Brain microvascular endothelial cell (primary cell): Measurements from ENCODE around the gene DMAP1.

Experiments used
- DNase-seq: peaks from one replicate; pipeline ENCODE4 v3.0.0-alpha.2; 2020
- H3K27ac ChIP-seq: fragments of 250-450 bp; sonication (Bioruptor Pico); 2 replicates; pipeline ENCODE4 v1.5.1; 2020; ENCODE audit warnings: mild to moderate bottlenecking, moderate library complexity
- H3K27me3 ChIP-seq: fragments of 250-450 bp; sonication (Bioruptor Pico); replicated peaks from 2 replicates; pipeline ENCODE4 v1.5.1; 2020; ENCODE audit warnings: mild to moderate bottlenecking
- H3K36me3 ChIP-seq: fragments of 250-450 bp; sonication (Bioruptor Pico); replicated peaks from 2 replicates; pipeline ENCODE4 v1.5.1; 2020; ENCODE audit warnings: mild to moderate bottlenecking
- H3K4me3 ChIP-seq: 2 replicates; pipeline ENCODE4 v1.5.1; 2011; ENCODE audit warnings: low read depth, mild to moderate bottlenecking, control low read depth, low read length, moderate library complexity
- in situ Hi-C: cut with HindIII; loops from 2 replicates; pipeline ENCODE4 v1.10.0; 2017; ENCODE audit warnings: low sequenced_read_pairs, low pct_ligation_motif_present
- TF ChIP-seq, protein P1 (sequence below): IDR thresholded peaks from 2 replicates; pipeline ENCODE4 v1.5.1; 2011; ENCODE audit warnings: low read depth, mild to moderate bottlenecking, moderate library complexity, low read length, control low read depth, inconsistent platforms; ENCODE audit errors: missing control alignments

Gene DMAP1

GRCh38 chr1:44244986-44245385 lies 31.7 kb downstream of the DMAP1 start:
- no peak overlapping the region for H3K27ac ChIP-seq
- no peak for DNase-seq
- no peaks in the 10 kb centered on the region for H3K27me3 ChIP-seq
- no peaks in the 10 kb centered on the region for H3K36me3 ChIP-seq
- TF ChIP-seq, protein P1, sequence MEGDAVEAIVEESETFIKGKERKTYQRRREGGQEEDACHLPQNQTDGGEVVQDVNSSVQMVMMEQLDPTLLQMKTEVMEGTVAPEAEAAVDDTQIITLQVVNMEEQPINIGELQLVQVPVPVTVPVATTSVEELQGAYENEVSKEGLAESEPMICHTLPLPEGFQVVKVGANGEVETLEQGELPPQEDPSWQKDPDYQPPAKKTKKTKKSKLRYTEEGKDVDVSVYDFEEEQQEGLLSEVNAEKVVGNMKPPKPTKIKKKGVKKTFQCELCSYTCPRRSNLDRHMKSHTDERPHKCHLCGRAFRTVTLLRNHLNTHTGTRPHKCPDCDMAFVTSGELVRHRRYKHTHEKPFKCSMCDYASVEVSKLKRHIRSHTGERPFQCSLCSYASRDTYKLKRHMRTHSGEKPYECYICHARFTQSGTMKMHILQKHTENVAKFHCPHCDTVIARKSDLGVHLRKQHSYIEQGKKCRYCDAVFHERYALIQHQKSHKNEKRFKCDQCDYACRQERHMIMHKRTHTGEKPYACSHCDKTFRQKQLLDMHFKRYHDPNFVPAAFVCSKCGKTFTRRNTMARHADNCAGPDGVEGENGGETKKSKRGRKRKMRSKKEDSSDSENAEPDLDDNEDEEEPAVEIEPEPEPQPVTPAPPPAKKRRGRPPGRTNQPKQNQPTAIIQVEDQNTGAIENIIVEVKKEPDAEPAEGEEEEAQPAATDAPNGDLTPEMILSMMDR, result no peak
- in situ Hi-C loops, result no loop called here
- no peak overlapping the region for H3K4me3 ChIP-seq

GRCh38 chr1:44246806-44247205 lies 33.5 kb downstream of the DMAP1 start:
- no peaks in the 10 kb centered on the region for H3K36me3 ChIP-seq
- TF ChIP-seq, protein P1, result no peak
- DNase-seq, result no peak
- H3K27ac ChIP-seq, result no peak overlapping the region
- H3K4me3 ChIP-seq, result no peak overlapping the region
- no peaks in the 10 kb centered on the region for H3K27me3 ChIP-seq
- in situ Hi-C loops, result no loop called here

DNA sequence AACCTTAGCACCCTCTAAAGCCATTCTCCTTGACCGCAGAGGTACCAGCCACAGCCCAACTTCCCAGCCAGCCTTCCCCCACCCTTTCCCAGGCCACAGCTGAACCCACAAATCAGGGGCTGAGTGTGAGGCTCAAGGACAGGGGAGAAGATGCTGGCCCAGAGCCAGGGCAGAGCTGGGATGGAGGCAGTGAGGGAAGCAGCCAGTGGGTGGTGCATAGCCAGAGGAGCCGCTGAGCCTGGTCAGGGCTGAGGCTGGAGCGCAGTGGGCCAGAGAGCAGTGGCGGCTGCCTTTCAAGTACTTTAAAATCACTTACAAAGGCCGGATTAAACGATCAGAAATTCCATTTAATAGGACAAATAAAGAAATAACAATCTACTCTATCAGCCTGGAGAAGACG lies 36.3 kb downstream of the DMAP1 start:
- in situ Hi-C loops, result no loop called here
- Histone ChIP-seq H3K27ac (no peak overlapping the region), H3K4me3 (no peak overlapping the region), H3K27me3 (no peaks in the 10 kb centered on the region), H3K36me3 (no peaks in the 10 kb centered on the region)
- TF ChIP-seq, protein P1, result peak; percentile 40
- DNase-seq, result peak; percentile 8

- Histone ChIP-seq H3K4me3 (no peak overlapping the region), H3K36me3 (no peaks in the 10 kb centered on the region), H3K27me3 (no peaks in the 10 kb centered on the region), H3K27ac (no peak overlapping the region)
- in situ Hi-C loops, result no loop called here
- TF ChIP-seq, protein P1, result no peak
- no peak for DNase-seq
These were observed 37.0 kb downstream of the DMAP1 start for GRCh38 chr1:44250068-44250781.

- Histone ChIP-seq H3K27ac (no peak overlapping the region), H3K36me3 (no peaks in the 10 kb centered on the region), H3K27me3 (no peaks in the 10 kb centered on the region), H3K4me3 (no peak overlapping the region)
- no peak for DNase-seq
- TF ChIP-seq, protein P1, result no peak
- in situ Hi-C loops, result no loop called here
These were observed 38.2 kb downstream of the DMAP1 start for GRCh38 chr1:44251486-44251885.

GRCh38 chr1:44251989-44252671 lies 38.9 kb downstream of the DMAP1 start:
- H3K27ac ChIP-seq, result no peak overlapping the region
- no peaks in the 10 kb centered on the region for H3K27me3 ChIP-seq
- H3K36me3 ChIP-seq, result no peaks in the 10 kb centered on the region
- in situ Hi-C loops, result no loop called here
- DNase-seq, result no peak
- TF ChIP-seq, protein P1, result no peak
- no peak overlapping the region for H3K4me3 ChIP-seq
